Mucosa of gallbladder (tissue), 1 donor: ENCODE results near the gene MTAP. TPM values are rescaled to one million over a fixed set of nuclear protein-coding genes. Genes with fewer than 3 reads are reported as not detected.

Experiments
- DNase-seq: peaks from one replicate; pipeline ENCODE4 v3.0.0-alpha.2; 2020; ENCODE audit warnings: low spot score
- total RNA-seq: library from RNA; stranded (reverse); gene quantifications from one replicate; pipeline ENCODE4 v1.2.1, GENCODE V29; 2021
- donor health status: DM: no; HTN: no; CAD: no.

The MTAP gene
- total RNA-seq, 1 donor from 2014 or later: 29.2 TPM

DNA sequence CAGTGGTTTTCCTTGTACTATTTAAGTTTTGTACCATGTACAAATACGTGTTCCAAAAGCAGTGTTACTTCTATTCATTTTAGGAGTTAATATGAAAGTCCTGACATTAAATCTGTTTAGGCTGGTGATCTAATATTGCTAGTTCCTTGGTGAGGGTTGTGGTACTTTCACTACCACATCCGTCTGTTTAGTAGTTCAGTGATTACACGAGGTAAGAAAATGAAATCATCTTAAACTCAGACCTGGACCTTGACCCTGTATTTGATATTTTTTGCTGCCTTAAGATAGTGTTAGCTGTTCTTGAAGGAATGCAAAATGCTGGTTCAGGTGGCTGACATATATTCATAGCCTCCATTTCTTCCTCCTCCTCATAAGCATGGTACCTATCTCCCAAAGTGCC is 50.3 kb downstream of the MTAP start:
- DNase-seq: no peak

DNA sequence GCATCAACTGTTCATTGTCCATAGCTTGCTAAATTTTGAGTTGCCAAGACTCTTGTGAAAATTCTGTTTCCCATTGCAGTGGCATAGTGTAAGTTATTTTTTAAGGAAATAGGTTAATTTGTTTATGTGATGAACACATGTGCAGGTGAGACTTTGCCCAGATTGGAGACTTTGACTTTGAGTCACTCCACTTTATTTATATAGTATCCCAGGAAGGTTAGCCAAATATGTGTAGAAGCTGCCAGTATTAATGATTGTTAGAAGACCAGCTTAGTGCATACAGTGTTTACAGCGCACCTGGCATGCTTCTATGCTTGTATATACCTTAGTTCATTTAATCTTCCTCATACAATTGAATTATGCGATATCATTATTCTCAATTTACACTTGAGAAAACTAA is 51.0 kb downstream of the MTAP start:
- DNase-seq: peak; percentile 54

DNA sequence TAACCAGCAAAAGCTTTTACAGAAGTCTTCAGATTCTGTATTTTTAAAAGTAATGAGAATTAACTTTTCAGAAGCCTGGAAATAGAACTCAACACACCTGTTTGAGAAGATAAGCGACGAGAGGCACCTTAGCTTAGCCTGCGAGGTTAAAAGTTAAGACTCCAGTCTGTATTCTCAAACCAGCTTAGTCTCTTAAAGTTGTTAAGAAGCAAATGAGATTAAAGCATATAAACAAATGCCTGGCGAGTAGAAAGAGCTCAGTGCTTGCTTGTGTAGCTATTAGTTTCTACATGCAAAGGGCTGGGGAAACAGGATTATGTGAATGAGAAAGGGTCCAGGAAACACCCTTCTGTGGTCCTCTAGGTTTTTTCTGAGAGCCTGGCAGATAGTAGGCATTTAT is 51.7 kb downstream of the MTAP start:
- no peak for DNase-seq

DNA sequence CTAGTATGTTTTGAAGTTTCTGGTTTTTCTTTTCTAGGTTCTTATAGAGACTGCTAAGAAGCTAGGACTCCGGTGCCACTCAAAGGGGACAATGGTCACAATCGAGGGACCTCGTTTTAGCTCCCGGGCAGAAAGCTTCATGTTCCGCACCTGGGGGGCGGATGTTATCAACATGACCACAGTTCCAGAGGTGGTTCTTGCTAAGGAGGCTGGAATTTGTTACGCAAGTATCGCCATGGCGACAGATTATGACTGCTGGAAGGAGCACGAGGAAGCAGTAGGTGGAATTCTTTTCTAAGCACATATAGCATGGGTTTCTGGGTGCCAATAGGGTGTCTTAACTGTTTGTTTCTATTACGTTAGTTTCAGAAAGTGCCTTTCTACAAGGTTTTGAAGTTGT is 52.2 kb downstream of the MTAP start:
- peak; percentile 78 for DNase-seq

DNA sequence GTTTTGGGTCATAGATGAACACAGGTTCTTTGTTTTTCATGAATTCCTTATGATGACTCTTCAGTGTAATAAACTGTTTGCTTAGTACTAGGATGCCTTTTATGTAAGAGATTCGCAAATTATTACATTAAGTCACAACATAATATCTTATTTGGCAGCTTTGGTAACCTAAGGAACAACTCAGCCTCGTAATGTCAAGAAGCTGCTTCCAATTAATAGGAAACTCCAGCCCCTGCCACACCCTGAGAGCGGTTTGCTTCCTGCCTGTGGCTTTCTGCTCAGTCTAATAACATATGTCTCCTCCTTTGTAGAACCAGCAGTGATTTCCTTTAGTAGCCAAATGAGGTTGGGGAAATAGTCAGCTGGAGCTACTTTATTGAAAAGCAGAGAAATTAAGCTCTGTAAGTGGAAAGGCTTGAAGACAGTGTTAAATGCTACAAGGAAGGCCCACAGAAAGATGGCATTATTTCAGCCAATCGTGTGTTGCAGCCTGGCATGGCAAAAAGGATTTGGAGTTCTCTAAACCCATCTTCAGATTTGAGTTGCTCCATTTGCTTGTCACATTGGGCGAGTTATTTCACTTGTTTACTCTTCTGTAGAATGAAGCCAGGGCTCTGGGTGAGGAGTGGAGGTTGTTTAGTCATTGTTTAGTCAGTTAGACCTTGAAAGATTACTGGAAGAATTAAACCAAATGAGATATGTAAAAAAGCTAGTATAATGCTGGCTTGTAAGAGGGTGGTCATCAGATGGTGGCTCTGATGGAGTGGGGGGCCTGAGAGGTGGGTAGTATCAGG is 54.1 kb downstream of the MTAP start:
- DNase-seq: no peak

DNA sequence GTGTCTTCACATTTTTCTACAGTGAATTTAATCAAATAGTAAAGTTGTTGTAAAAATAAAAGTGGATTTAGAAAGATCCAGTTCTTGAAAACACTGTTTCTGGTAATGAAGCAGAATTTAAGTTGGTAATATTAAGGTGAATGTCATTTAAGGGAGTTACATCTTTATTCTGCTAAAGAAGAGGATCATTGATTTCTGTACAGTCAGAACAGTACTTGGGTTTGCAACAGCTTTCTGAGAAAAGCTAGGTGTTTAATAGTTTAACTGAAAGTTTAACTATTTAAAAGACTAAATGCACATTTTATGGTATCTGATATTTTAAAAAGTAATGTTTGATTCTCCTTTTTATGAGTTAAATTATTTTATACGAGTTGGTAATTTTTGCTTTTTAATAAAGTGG is 60.4 kb downstream of the MTAP start:
- DNase-seq: no peak

DNA sequence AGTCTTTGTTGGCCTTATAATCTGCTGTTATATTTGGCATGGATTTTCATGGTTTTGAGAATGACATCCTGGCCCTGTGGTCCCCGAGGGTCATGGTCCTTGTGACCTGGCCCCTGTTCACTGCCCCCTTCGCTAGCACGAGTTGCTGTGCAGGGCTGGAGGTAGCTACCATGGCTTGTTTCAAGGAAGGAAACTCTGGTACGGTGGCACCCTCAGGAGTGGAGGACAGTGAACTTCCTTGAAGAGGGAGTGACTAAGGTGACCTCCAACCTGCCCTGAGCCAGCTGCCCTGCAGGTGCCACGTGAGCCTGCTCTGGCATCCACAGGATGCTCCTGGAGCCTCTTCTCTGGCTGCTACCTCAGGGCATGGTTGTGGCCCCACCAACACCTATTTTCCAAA is 62.1 kb downstream of the MTAP start:
- DNase-seq: no peak

DNA sequence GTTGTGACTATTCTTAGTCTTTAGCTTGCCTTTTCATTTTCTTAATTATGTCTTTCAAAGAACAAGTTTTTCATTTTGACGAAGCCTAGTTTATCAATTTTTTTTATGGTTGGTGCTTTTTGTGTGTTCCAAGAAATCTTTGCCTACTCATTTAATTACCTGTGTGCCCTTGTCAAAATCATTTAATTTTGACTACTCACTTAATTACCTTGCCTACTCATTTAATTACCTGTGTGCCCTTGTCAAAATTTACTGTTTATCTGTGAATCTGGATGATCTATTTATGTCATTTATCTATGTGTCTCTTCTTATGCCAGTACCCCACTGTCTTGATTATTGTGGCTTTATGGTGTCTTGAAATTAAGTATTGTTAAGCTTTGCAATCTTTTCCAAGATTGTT is 63.9 kb downstream of the MTAP start:
- DNase-seq: no peak

DNA sequence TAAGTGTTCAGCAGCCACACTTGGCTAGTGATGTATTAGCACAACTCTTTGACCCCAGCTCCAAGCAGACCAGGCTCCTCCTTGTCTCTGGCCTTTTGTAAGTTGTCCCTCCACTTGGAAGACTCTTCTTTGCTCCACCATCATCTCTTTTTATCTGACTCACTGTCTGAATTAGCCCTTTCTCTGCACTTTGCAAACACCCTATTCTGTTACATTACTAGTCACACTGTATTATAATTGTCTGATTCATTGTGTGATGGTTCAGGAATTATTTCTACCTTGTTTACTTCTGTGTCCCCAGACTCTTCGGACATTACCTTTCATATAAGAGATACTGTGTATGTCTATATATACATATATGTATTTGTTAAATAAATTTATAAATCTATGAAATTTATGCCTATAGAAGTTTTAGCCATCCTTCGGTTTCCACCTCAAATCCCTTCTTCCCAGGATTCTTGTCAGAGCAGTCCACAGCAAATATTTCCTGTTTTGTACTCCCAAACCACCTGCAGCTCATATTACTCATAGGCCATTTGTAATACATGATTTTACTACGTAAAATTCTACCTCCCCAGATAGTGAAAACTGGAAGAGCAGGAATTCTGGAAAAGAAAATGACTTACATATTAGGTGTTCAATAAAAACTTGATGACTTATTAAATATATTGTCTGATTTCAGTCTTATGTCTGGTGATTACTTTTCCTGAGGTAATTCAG is 69.0 kb downstream of the MTAP start:
- DNase-seq: no peak

DNA sequence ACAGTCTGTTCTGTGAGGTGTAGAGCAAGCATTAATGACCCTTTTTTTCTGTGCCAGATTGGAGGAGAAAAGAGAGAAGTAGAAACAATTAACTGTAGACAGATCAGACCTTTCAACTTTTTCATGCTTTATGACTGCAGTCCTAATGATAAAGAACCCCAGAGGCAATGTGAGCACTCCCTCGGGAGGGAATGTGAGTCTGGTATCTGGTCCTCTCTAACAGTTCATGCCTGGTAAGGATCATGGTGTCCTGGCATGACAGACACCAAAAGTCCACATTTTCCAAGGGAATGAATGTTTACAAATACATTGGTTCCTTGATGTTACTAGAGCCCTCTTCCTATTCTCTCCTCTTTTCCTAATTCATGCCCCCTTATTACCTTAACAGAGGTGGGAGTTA is 70.3 kb downstream of the MTAP start:
- DNase-seq: no peak

DNA sequence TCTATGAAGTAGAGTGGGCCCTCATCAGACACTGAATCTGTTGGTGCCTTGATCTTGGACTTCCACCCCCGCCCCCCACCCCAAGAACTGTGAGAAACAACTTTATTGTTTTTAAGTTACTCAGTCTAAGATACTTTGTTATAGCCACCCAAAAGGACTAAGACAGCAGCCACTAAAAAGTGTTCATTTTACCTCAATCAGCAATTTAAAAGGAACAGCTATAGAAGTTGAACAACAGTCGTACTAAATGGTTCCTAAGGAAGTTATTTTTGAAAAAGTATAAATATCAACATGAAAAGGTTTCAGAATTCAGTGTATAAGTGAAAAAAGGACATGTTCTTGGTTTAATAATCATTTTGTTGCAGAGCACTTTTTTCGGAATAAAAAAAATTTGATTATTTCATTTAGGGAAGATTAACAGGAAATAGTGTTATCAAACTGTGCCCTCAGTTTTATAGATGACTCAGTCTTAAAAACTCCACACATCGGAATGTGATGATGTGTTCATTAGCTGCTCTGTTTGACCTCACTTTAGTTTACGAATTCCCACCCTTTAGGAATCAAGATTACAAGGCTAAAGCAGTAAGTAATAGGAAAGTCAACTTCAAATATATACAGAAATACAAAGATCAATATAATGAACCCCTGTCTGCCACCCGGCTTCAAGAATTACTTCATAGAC is 71.2 kb downstream of the MTAP start:
- no peak for DNase-seq

DNA sequence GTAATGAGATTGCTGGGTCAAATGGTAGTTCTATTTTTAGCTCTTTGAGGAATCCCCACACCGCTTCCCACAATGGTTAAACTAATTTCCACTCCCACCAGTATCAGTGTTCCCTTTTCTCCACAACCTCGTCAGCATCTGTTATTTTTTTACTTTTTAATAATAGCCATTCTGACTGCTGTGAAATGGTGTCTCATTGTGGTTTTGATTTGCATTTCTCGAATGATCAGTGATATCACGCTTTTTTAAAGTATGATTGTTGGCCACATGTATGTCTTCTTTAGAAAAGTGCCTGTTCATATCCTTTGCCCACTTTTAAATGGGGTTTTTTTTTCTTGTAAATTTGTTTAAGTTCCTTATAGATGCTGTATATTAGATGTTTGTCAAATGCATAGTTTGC is 73.5 kb downstream of the MTAP start:
- DNase-seq: no peak

DNA sequence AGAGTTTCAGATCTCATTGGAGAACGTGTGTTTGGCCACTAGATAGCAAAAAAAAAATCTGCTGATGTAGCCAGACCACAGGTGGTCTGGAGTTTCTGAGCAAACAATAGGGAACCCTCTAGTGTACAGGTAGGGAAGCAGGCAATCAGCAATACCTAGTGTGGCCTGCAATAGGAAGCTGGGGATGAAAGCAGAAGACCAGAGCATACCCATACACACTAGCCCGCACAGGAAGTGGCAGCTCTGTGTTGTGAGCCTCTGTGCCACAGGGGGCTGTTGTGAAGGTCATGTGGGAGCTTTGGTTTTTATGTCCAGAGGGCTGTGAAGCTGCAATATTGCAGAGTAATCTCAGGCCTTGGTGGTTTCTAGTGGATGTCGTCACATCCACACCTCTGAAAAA is 81.2 kb downstream of the MTAP start:
- no peak for DNase-seq

DNA sequence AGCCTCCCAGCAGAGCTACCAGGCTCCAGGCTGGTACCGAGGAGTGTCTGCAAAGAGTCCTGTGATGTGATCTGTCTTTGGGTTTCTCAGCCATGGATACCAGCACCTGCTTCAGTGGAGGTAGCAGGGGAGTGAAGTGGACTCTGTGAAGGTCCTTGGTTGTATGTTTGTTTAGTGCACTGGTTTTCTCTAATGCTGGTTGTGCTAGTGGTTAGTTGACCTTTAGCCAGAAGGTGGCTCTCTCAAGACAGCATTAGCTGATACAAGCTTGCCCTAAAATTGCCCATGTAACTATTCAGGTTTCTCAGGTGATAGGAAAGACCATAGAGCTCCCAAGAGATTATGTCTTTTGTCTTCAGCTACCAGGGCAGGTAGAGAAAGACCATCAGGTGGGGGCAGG is 87.2 kb downstream of the MTAP start:
- no peak for DNase-seq

DNA sequence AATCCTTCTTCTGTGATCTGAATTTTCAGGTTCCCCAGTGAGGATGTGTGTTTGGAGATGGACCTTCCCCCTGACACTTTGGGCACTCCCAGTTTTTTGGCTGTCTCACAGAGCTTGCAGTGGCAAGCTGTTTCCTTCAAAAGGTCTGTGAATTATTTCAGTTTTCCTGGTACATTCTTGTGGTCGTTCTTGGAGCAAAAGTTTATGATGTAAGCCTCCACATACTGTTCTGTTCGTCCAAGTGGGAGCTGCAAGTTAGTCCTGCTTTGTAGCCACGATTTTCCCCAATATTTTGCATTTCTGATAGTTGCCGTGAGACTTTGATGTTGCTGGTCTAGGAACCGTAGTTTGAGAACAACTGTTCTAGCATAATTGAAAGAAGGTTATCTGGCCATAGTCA is 88.3 kb downstream of the MTAP start:
- no peak for DNase-seq

DNA sequence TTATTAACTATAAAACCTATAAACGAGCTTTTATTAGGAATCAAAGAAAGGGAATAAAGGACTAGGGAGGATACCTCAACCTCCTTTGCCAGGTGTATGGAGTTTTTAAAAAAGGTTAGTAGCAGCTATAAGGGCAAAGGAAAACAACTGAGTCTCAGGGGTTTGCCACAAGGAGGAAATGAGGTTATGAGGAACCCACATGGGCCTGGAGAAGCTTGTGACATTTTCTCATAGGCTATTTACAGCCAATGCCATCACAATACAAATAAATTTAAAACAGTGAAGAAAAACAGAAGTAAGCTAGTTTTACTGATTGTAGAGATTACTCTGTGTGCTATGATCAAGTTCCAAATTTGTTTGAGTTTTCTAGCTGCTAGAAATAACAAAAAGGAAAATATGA is 99.1 kb downstream of the MTAP start:
- no peak for DNase-seq

DNA sequence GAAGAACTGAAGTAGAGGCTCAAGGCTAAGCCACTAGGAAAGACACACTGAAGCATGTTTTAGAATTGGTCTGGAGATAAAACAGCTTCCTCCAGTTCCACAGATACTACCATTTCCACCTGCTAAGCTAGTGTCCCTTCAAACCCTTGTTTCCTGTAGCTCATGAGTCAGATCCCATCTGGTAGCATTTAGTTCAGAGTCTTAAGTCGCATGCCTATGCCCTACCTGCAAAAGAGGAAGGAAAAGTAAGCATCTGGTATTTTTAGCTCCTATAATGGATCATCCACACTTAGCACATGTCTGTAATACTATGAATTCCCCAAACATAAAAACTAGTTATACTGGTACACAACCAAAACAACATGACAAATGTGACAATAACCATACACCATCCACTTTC is 99.7 kb downstream of the MTAP start:
- no peak for DNase-seq

DNA sequence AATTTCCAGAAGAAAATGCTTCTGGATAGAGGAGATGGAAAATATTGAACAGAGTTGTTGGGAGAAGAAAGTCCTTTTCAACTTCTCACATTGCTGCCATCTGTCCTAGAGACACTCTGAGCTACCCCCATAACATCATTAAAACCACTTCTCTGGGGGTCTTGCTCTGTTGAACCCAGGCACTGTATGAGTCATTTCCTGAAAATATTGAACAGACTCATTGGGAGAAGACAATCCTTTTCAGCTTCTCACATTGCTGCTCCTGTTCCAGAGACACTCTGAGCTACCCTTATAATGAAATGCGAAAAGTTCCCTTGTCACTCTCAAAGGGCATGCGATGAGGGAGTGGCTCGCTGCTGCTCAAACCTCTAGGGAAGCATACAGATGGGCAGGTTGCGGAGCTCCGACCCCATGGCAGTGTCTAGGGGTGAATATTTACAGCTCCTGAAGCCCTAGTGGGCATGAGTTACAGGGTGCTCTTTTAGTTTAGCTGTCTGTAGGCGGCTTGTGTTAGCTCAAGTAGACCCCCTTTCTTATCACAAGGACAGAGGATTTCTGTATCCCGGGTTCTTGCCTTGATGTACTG is 101.0 kb downstream of the MTAP start:
- DNase-seq: no peak

DNA sequence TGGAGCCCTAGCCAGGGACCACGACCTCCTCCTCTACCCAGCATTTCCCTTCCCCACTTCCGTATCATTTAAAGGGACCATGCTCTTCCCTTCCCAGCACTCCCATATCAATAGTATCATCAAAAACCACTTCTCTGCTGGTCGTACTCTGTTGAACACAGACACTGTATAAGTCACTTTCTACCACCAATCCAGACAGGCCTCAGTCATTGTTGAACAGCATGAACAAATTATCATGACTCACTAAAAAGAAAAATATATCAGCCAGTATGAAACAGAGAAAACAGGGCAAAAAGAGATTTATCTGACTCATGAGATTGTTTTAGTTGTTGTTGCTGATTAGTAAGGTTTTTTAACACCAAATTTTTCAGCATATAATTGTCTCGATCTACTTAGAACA is 101.9 kb downstream of the MTAP start:
- DNase-seq: no peak

DNA sequence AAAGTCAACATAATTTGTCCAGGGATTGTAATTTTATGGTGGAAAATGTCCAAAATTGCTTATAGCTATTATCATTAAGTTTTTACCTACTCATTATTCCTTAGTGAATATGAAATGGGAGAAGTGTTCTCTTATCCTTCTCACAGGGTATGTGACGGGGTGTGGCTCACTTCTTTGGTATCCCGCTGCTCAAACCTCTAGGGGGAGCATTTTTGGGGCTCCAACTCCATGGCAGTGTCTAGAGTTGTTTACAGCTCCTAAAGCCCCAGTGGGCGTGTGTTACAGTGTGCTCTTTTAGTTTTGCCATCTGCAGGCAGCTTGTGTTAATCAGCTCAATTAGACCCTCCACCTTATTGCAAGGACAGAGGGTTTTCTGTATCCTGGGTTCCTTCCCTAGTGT is 102.3 kb downstream of the MTAP start:
- DNase-seq: no peak

DNA sequence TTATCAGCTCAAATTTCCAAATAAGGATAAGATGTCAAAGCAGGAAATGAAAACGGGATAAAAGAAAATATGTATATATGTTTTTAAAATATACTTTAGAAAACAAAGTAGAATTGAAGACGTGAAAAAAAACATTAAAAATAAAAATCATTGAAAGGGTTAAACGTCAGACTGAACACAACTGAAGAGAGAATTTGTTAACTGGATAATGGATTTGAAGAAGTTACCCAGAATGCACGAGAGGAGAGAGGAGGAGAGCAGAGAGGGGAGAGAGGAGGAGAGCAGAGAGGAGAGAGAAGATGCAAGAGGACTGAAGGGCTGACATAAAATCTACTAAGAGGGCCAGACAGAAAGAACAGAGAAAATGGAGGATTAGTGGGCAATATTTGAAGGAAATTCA is 103.8 kb downstream of the MTAP start:
- DNase-seq: no peak

DNA sequence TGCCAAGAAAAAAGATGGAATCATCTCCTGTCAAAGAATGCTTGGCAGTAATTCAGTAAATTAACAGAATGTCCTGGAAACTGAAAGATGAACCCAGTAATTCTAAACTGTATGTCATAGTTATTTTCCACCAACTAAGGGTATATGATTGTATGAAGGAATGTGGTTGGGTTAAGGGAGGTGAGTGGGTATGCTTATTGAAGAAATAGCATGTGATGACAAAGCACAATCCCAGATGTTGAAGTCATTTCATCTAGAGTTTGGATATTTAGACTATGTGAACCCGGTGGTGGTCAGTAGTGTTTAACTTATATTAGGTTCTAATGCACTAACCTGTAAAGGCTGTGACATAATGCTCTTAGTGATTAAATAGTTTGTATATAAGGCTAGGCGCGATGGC is 104.4 kb downstream of the MTAP start:
- no peak for DNase-seq
